GM13977 (cell line): ENCODE data around the gene EHD4.

ENCODE experiments used
- DNase-seq: peaks from one replicate; pipeline ENCODE4 v3.0.0; 2012; ENCODE audit warnings: low spot score
- CTCF ChIP-seq: IDR thresholded peaks from 2 replicates; pipeline ENCODE4 v1.5.1; 2012; ENCODE audit warnings: mild to moderate bottlenecking, control low read depth; ENCODE audit not compliant: insufficient read depth; ENCODE audit errors: extremely low read depth, missing control alignments
- in situ Hi-C: fragments of 300-500 bp; cut with MboI; formaldehyde crosslinking; loops from one replicate; pipeline ENCODE4 v1.12.0; 2022; ENCODE audit warnings: low sequenced_read_pairs, low pct_unique_long_range_greater_than_20kb, mixed read lengths, inconsistent platforms; ENCODE audit not compliant: unreplicated experiment

Gene EHD4

DNA sequence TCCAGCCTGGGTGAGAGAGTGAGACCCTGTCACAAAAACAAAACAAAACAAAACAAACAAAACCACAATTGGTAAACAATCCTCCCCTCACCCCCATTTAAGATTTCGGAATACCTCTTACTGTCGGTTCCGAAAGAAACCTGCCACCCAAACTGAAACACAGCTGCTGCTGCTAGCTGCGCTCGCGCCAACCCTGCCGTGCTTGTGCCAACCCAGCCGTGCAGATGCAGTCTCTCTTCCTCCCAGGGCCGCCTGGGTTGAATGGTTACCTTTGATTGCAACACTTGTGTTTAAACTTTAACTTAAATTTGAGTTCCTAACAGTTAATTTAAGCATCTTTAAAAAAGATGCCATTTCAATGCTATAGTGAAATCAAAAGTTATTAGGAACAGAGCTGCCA lies 50.0 kb downstream of the EHD4 start:
- in situ Hi-C loops = no loop called here
- TF ChIP-seq CTCF = no peak
- no peak for DNase-seq

- TF ChIP-seq CTCF = no peak
- no peak for DNase-seq
- in situ Hi-C loops = no loop called here
Observed at GRCh38 chr15:41921639-41922038, 50.7 kb downstream of the EHD4 start.

GRCh38 chr15:41921167-41921566 lies 51.2 kb downstream of the EHD4 start:
- no peak for TF ChIP-seq CTCF
- no peak for DNase-seq
- in situ Hi-C loops = no loop called here

- TF ChIP-seq CTCF = no peak
- in situ Hi-C loops = no loop called here
- DNase-seq = no peak
Observed at GRCh38 chr15:41919954-41920538, 52.3 kb downstream of the EHD4 start.

- in situ Hi-C loops = no loop called here
- DNase-seq = no peak
- no peak for TF ChIP-seq CTCF
Observed at GRCh38 chr15:41919201-41919820, 53.0 kb downstream of the EHD4 start.

DNA sequence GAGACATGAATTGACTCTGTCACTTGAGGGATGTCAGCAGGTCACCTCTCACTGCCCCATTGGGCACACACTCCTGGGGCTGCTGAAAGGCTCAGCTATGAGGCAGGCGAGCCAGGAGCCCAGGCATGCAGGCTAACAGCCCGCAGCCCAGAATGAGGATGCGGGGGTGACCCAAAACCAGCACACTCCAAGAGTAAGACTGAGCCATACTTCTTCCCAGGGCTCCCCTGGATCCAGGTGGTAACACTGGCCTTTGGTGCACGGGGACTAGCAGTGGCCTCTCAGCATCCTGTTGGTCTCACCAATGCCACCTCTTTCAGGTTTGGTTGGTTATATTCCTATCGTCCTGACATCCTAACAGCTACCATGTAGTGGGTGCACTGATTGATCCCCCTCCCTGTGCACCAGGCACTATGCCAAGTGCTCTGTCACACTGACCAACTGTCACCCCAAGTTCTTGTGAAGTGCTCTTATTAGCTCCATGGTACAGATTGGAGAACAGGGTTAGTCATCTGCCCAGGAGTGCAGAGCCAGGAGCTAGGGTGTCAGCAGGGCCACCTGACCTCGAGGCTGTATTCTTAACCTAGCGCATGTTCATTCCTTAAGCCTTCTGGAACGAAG lies 53.7 kb downstream of the EHD4 start:
- DNase-seq = no peak
- in situ Hi-C loops = no loop called here
- TF ChIP-seq CTCF = no peak
